NCI-H526 (cell line): Measurements from ENCODE around the gene GYS1.
A peak's percentile ranks its signal among the peaks of the same experiment; 100 is the strongest.
"Not testable (repeated sequence)": the region's sequence is repeated elsewhere in the genome, so short reads cannot be mapped to it uniquely, and the experiment has no call there.

Experiments
- DNase-seq, 2 experiments: peaks; one replicate each; lab custom pipeline; 2025; lab: John Stamatoyannopoulos, UW

Gene GYS1

DNA sequence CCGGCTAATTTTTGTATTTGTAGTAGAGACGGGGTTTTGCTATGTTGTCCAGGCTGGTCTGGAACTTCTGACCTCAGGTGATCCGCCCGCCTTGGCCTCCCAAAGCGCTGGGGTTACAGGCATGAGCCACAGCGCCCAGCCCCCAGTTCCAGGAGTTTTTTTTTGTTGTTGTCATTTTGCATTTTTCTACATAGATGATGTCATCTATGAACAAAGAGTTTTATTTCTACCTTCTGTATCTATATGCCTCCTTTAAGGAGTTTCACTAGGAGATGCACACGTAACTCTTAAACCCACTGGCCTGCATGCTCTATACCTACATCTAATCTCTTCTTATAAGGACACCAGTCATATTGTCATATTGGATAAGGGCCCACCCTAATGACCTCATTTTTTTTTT, 54.9 kb downstream of the GYS1 start:
- DNase-seq = no peak

- no peak for DNase-seq
These were observed 57.2 kb downstream of the GYS1 start for GRCh38 chr19:48935864-48936263.

GRCh38 chr19:48934837-48935236, 58.3 kb downstream of the GYS1 start:
- DNase-seq = no peak

DNA sequence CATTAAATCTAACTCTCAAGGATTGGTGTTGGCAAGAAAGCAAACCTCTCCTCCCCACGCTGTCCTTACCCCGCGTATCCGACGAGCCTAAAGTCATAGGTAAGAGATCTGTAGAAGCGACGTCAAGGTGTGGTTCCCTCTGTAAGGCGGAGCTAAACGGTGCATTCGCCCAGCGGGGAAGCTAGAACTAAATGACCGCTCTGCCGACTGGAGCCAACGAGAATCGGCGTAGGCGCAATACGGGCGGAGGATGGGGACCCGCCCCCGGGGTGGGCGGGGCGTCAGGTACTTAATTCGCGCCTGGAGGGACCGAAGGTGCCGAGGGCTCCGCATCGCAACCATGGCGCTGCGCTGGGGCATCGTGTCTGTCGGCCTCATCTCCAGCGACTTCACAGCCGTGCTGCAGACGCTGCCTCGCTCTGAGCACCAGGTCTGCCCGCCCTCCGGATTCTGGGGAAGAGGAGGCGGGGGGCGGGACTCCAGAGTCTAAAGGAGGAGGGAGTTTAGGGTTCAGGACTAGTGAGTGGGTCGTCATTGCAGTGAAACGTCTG, 59.7 kb downstream of the GYS1 start, which contains the start of gene DHDH:
DHDH (plus strand) TSS at position 318 of the 551 bp plus-strand sequence; CDS start at position 341, 23 bp downstream.
- peak; percentile 88 to 96 for DNase-seq

- DNase-seq = no peak
These were observed 64.7 kb downstream of the GYS1 start for GRCh38 chr19:48928164-48929025.

GRCh38 chr19:48927692-48928091, 65.4 kb downstream of the GYS1 start:
- DNase-seq = not testable (repeated sequence)

DNA sequence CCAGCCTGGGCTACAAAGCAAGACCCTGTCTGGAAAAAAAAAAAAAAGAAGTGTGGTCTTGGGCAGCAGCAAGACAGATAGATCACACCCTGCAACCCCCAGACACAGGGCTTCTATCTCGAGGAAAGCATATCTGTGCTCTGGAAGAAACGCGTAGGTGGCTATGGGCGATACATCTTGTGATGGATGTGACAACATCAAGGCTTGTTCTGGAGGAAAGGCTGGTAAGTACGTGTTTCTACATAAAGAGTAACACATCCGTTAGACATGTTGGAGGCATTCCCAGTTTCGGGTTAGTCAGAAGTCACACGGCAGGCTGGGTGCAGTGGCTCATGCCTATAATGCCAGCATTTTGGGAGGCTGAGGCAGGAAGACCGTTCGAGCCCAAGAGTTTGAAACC, 66.2 kb downstream of the GYS1 start:
- DNase-seq = no peak

GRCh38 chr19:48925890-48926289, 67.2 kb downstream of the GYS1 start:
- not testable (repeated sequence) for DNase-seq

GRCh38 chr19:48925240-48925843, 67.8 kb downstream of the GYS1 start:
- no peak for DNase-seq

- no peak for DNase-seq
These were observed 70.3 kb downstream of the GYS1 start for GRCh38 chr19:48922548-48923490.

- no peak for DNase-seq
These were observed 71.2 kb downstream of the GYS1 start for GRCh38 chr19:48921721-48922500.

GRCh38 chr19:48920949-48921348, 72.2 kb downstream of the GYS1 start:
- no peak for DNase-seq

GRCh38 chr19:48919271-48919670, 73.8 kb downstream of the GYS1 start:
- DNase-seq = not testable (repeated sequence)

DNA sequence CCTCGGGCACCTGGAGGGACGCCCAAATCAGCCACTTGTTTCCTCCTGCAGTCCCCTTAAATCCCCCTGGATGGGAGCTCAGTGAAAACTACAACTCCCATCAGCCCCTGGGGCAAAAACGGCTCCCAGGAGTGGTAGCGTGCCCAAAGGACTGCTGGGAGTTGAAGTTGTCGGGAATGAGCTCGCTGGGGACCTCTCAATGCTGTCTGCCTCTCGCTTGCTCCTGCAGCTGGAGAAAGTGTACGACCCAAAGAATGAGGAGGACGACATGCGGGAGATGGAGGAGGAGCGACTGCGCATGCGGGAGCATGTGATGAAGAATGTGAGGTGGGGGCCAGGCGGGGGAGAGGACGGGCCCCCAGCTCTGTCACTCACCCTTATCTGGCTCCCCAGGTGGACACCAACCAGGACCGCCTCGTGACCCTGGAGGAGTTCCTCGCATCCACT, 74.3 kb downstream of the GYS1 start:
- DNase-seq = peak in 1 of 2 experiments; percentile 50
